Measurements from ENCODE around the gene NLRP8. TPM values are rescaled to one million over a fixed set of nuclear protein-coding genes. Genes with fewer than 3 reads are reported as not detected.

The NLRP8 gene
- total RNA-seq (not detected), polyA plus RNA-seq (ENCODE audit: insufficient read length in 2 of 2) (not detected)
- long read RNA-seq, donor 1: 0 reads
- long read RNA-seq, donor 2: 0 reads
- long read RNA-seq, donor 3: 0 reads
- long read RNA-seq, donor 4: 0 reads

DNA sequence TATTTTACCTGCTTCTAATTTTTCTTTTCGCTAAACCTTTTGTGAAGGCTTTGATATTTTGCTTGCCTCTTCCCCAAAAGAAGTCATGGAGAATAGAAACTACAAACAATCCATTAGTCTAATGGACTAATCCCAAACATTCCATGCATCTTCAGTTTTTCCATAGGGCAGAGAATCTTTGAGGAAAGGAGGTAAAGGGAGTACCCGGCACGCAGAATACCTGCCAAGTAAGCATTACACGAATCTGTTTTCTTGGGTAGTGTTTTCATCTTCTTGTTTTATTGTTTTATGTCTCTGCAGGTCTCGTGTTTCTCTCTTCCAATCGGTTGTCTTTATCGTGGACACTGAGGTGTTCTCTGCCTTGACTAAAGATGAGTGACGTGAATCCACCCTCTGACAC, at the start of gene NLRP8:
NLRP8 (plus strand) TSS at position 301 of the 400 bp plus-strand sequence.
- Histone ChIP-seq H3K36me3 (ENCODE audit: control insufficient read depth, insufficient read depth, low read length) (no peaks in the 10 kb centered on the region), H3K4me3 (ENCODE audit: low read depth, low read length) (no peak within 1 kb of the TSS), H3K27me3 (ENCODE audit: control insufficient read depth, insufficient read depth, low read length) (no peaks in the 10 kb centered on the region), H3K9me3 (ENCODE audit: control insufficient read depth, insufficient read depth, low read length) (peaks cover 9% of the 10 kb centered on the region), H3K27ac (ENCODE audit: low read depth, low read length) (no peak within 1 kb of the TSS), H3K4me1 (ENCODE audit: control insufficient read depth, insufficient read depth, low read length) (no peaks in the 10 kb centered on the region)
- WGBS (ENCODE audit: insufficient coverage): 74% methylated on average over 5 of the region's 8 CpGs
- no peak for DNase-seq (ENCODE audit: low read depth in 4 of 6, low spot score in 6 of 6)

DNA sequence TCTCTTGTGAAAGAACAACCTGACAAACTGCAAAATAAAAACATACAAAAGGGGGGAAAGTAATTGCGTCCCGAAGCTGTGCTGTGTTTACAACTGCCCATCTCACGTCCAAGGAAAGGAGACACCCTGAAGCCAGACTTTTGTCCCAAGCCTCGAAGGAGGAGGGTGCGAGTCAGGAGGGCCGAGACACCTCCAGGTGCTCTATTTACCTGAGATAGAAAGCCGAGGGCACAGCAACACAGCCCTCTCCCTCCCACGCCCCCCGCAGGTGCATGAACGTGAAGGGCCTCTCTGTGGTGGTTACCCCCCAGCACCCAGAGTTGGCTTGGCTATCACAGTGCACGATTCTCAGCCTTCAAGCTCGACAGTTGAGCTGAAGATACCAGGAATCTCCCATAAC, 48.7 kb upstream of the NLRP8 start:
- Histone ChIP-seq H3K27me3 (ENCODE audit: control insufficient read depth, insufficient read depth, low read length) (no peaks in the 10 kb centered on the region), H3K9me3 (ENCODE audit: control insufficient read depth, insufficient read depth, low read length) (no peaks in the 10 kb centered on the region), H3K4me1 (ENCODE audit: control insufficient read depth, insufficient read depth, low read length) (no peaks in the 10 kb centered on the region), H3K27ac (ENCODE audit: low read depth, low read length) (no peak overlapping the region), H3K4me3 (ENCODE audit: low read depth, low read length) (no peak overlapping the region), H3K36me3 (ENCODE audit: control insufficient read depth, insufficient read depth, low read length) (no peaks in the 10 kb centered on the region)
- DNase-seq (ENCODE audit: low read depth in 4 of 6, low spot score in 6 of 6): no peak
- WGBS (ENCODE audit: insufficient coverage): 76% methylated on average over 6 of the region's 12 CpGs

DNA sequence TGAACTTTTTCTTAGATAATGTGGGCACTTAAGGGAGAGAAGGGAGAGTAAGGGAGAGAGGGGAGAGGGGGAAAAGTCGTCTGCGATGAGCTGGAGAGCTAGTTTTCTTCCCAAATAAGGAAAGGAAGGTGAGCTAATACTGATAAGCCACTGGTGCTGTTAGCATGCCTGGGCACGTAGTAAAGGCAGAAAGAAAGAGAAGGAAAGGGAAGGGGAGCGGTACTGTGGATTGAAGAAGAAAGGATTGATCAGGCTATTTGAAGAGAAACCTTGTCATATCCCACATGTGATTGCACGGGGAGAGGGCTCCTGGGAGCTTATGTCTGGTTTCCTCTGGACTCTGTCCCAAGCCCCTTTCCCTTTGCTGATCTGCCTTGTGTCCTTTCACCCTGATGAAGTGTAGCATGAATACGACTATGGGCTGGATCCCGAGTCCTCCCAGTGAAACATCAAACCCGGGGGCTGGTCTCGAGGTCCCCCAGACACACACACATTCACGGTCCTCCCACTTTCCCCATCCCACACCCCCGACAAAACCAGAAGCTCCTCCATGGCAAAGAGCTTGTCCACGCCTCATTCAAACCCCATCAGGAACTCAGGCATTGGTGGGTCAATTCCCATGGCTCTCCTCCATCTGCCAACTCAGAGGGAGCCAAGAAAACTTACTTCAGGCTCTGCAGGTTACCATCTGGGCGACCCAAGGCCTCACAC, 46.1 kb upstream of the NLRP8 start:
- no peaks in the 10 kb centered on the region for H3K9me3 ChIP-seq (ENCODE audit: control insufficient read depth, insufficient read depth, low read length)
- no peaks in the 10 kb centered on the region for H3K4me1 ChIP-seq (ENCODE audit: control insufficient read depth, insufficient read depth, low read length)
- DNase-seq (ENCODE audit: low read depth in 4 of 6, low spot score in 6 of 6): no peak
- WGBS (ENCODE audit: insufficient coverage): 78% methylated on average over 13 of the region's 13 CpGs
- no peaks in the 10 kb centered on the region for H3K27me3 ChIP-seq (ENCODE audit: control insufficient read depth, insufficient read depth, low read length)
- H3K4me3 ChIP-seq (ENCODE audit: low read depth, low read length): no peak overlapping the region
- H3K27ac ChIP-seq (ENCODE audit: low read depth, low read length): no peak overlapping the region
- H3K36me3 ChIP-seq (ENCODE audit: control insufficient read depth, insufficient read depth, low read length): no peaks in the 10 kb centered on the region

DNA sequence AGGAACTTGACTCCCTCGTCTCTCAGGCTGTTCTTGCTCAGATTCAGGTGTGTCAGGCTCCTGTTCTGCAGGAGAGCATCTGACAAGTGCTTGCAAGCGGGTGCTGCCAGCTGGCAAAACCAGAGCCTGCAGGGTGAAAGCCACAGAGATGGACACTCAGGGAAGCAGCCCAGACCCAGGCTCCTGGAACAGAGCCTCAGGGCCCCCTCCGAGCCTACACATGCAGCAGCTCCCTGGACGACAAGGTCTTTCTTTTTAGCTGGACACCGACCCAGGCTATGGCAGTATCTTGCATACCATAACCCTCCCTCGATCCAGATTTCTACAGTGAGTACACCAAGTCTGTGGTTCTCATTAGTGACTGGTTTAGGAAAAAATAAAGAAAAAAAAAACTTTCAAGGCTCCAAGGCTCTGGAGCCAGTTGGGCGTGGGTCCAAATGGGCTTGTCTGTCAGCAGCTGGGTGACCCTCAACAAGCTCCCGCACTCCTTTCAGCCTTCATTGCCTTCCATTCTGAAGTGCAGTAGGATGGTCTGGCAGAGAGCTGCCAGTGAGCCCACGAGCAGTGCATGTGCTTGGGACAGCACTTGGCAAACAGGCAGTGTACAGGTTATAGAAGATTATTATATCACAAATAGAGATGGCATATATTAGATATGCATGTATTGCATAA, 45.4 kb upstream of the NLRP8 start:
- DNase-seq (ENCODE audit: low read depth in 4 of 6, low spot score in 6 of 6): no peak
- Histone ChIP-seq H3K27me3 (ENCODE audit: control insufficient read depth, insufficient read depth, low read length) (no peaks in the 10 kb centered on the region), H3K9me3 (ENCODE audit: control insufficient read depth, insufficient read depth, low read length) (no peaks in the 10 kb centered on the region), H3K27ac (ENCODE audit: low read depth, low read length) (no peak overlapping the region), H3K4me1 (ENCODE audit: control insufficient read depth, insufficient read depth, low read length) (no peaks in the 10 kb centered on the region), H3K4me3 (ENCODE audit: low read depth, low read length) (no peak overlapping the region), H3K36me3 (ENCODE audit: control insufficient read depth, insufficient read depth, low read length) (no peaks in the 10 kb centered on the region)
- 61% methylated on average over 5 of the region's 9 CpGs for WGBS (ENCODE audit: insufficient coverage)

DNA sequence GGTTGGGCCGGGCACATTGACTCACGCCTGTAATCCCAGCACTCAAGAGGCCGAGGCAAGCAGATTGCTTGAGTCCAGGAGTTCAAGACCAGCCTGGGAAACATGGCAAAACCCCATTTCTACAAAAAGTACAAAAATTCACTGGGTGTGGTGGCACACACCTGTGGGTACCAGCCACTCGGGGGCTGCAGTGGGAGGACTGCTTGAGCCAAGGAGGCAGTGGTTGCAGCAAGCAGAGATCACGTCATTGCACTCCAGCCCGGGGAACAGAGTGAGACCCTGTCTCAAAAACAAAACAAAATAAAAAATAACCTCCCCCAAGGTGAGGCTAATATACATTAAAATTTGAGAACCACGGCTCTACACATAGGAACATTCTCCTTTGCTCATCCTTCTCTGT, 40.3 kb upstream of the NLRP8 start:
- 75% methylated on average over 6 of the region's 7 CpGs for WGBS (ENCODE audit: insufficient coverage)
- H3K27me3 ChIP-seq (ENCODE audit: control insufficient read depth, insufficient read depth, low read length): no peaks in the 10 kb centered on the region
- no peak overlapping the region for H3K4me3 ChIP-seq (ENCODE audit: low read depth, low read length)
- H3K27ac ChIP-seq (ENCODE audit: low read depth, low read length): no peak overlapping the region
- H3K4me1 ChIP-seq (ENCODE audit: control insufficient read depth, insufficient read depth, low read length): no peaks in the 10 kb centered on the region
- H3K36me3 ChIP-seq (ENCODE audit: control insufficient read depth, insufficient read depth, low read length): no peaks in the 10 kb centered on the region
- no peaks in the 10 kb centered on the region for H3K9me3 ChIP-seq (ENCODE audit: control insufficient read depth, insufficient read depth, low read length)
- no peak for DNase-seq (ENCODE audit: low read depth in 4 of 6, low spot score in 6 of 6)

DNA sequence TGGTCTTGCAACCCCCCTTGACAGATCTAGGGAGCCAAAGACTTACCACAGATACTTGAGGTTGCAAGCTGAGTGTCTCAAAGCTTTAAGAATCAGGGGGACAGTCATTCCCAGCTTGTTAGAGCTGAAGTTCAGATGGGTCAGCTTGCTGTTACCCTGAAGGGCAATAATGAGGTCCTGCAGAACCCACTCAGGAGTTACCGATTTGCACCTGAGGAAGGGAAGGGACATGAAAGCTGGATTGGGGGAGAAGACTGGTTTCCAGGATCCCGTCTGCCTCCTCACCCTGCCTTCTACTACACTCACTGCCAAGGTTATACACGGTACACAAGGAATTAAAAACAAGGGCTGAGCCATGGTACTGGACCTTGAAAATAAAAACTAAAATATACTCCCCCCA, 39.9 kb upstream of the NLRP8 start:
- H3K27me3 ChIP-seq (ENCODE audit: control insufficient read depth, insufficient read depth, low read length): no peaks in the 10 kb centered on the region
- no peak overlapping the region for H3K4me3 ChIP-seq (ENCODE audit: low read depth, low read length)
- no CpG with 5 or more reads among the region's 3 CpGs for WGBS (ENCODE audit: insufficient coverage)
- no peaks in the 10 kb centered on the region for H3K36me3 ChIP-seq (ENCODE audit: control insufficient read depth, insufficient read depth, low read length)
- no peak for DNase-seq (ENCODE audit: low read depth in 4 of 6, low spot score in 6 of 6)
- no peaks in the 10 kb centered on the region for H3K9me3 ChIP-seq (ENCODE audit: control insufficient read depth, insufficient read depth, low read length)
- no peak overlapping the region for H3K27ac ChIP-seq (ENCODE audit: low read depth, low read length)
- H3K4me1 ChIP-seq (ENCODE audit: control insufficient read depth, insufficient read depth, low read length): no peaks in the 10 kb centered on the region

DNA sequence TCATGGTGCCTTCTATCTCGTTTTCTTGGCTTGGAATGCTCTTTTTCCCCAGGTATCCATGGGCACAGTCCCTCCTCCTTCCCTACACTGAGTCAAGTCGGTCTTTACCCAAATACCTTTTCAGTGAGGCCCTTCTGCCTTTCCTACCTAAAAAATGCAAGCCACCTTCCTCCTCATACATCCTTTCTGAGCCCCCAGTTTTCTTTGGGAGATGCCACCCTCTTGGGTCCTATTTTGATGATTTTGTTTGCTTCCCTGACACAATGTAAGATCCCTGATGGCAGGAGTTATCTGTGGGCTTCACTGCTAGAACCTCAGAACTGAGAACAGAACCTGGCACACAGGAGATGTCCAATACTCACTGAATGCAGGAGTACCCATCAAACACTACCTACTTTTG, 37.8 kb upstream of the NLRP8 start:
- Histone ChIP-seq H3K9me3 (ENCODE audit: control insufficient read depth, insufficient read depth, low read length) (no peaks in the 10 kb centered on the region), H3K27ac (ENCODE audit: low read depth, low read length) (no peak overlapping the region), H3K36me3 (ENCODE audit: control insufficient read depth, insufficient read depth, low read length) (no peaks in the 10 kb centered on the region), H3K4me1 (ENCODE audit: control insufficient read depth, insufficient read depth, low read length) (no peaks in the 10 kb centered on the region), H3K4me3 (ENCODE audit: low read depth, low read length) (no peak overlapping the region), H3K27me3 (ENCODE audit: control insufficient read depth, insufficient read depth, low read length) (no peaks in the 10 kb centered on the region)
- WGBS (ENCODE audit: insufficient coverage): 53% methylated on average over 2 of the region's 2 CpGs
- no peak for DNase-seq (ENCODE audit: low read depth in 4 of 6, low spot score in 6 of 6)

DNA sequence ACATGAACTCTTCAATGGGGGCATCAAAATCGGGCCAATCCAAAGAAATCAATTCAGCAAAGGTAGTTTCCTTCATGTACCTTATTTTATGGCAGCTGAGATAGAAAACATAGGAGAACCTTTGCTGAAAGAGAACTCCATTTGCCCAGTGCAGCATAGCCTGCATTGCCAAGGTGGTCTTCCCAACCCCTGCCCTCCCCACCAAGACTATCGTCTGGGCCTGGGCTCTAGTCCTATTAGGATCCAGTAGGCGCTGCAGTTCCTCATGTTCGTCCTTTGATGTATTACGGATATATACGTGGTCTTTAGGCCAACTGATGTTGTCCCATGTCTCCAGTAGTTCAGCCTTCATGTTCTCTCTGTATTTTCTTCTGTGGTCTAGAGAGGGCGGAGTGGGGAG, 34.7 kb upstream of the NLRP8 start:
- Histone ChIP-seq H3K4me1 (ENCODE audit: control insufficient read depth, insufficient read depth, low read length) (no peaks in the 10 kb centered on the region), H3K9me3 (ENCODE audit: control insufficient read depth, insufficient read depth, low read length) (no peaks in the 10 kb centered on the region), H3K4me3 (ENCODE audit: low read depth, low read length) (no peak overlapping the region), H3K27ac (ENCODE audit: low read depth, low read length) (no peak overlapping the region), H3K36me3 (ENCODE audit: control insufficient read depth, insufficient read depth, low read length) (no peaks in the 10 kb centered on the region), H3K27me3 (ENCODE audit: control insufficient read depth, insufficient read depth, low read length) (no peaks in the 10 kb centered on the region)
- 90% methylated on average over 5 of the region's 7 CpGs for WGBS (ENCODE audit: insufficient coverage)
- DNase-seq (ENCODE audit: low read depth in 4 of 6, low spot score in 6 of 6): no peak

DNA sequence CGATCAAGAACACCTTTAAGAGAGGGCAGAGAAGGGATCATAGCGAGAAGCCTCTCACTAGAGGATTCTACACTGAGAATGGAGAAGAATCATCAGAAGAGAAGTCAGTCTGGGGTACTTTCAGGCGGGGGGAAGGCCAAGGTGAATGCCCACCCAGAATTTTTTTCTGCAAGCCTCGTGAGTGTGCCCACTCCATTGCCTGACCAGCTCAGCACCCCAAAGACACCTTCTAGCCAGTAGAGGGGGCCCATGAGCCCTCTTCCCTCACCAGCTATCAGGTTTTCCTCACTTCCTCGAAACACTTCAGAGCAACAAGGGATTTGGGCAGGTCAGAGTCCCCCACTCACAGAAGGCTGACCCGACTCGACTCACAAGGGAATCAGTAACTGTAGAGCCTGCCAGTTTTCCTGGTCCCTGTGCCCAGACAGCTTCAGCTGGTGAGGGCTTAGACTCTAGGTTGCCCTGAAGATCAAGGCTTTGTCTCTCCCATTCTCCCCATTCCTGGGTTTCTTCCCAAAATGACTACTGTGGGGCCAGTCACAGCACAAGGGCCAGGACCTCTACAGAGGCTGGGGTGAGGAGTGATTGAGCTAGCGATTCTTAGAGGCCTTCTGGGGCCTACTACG, 33.9 kb upstream of the NLRP8 start:
- Histone ChIP-seq H3K36me3 (ENCODE audit: control insufficient read depth, insufficient read depth, low read length) (no peaks in the 10 kb centered on the region), H3K27me3 (ENCODE audit: control insufficient read depth, insufficient read depth, low read length) (no peaks in the 10 kb centered on the region), H3K4me1 (ENCODE audit: control insufficient read depth, insufficient read depth, low read length) (no peaks in the 10 kb centered on the region), H3K4me3 (ENCODE audit: low read depth, low read length) (no peak overlapping the region), H3K27ac (ENCODE audit: low read depth, low read length) (no peak overlapping the region), H3K9me3 (ENCODE audit: control insufficient read depth, insufficient read depth, low read length) (no peaks in the 10 kb centered on the region)
- 28% methylated on average over 7 of the region's 9 CpGs for WGBS (ENCODE audit: insufficient coverage)
- no peak for DNase-seq (ENCODE audit: low read depth in 4 of 6, low spot score in 6 of 6)

Data from spinal cord (tissue), 10 donors.